GM23248 (cell line): ENCODE data around the gene MXD1. TPM values are rescaled to one million over a fixed set of nuclear protein-coding genes. Genes with fewer than 3 reads are reported as not detected.

ENCODE experiments used
- DNase-seq: peaks from one replicate; pipeline ENCODE4 v3.0.0-alpha.2; 2015
- H2AFZ ChIP-seq: fragments of 200-600 bp; sonication (generic); 2 replicates; pipeline ENCODE4 v1.6.1; 2016; ENCODE audit warnings: antibody characterized with exemption
- H3F3A ChIP-seq: fragments of 200-600 bp; sonication (generic); 2 replicates; pipeline ENCODE4 v1.6.1; 2016; ENCODE audit warnings: mild to moderate bottlenecking, antibody characterized with exemption, mixed run types; ENCODE audit not compliant: insufficient read depth
- H3K27ac ChIP-seq: fragments of 200-600 bp; sonication (generic); 2 replicates; pipeline ENCODE4 v1.5.1; 2016; ENCODE audit warnings: mild to moderate bottlenecking
- H3K27me3 ChIP-seq: fragments of 200-600 bp; sonication (generic); replicated peaks from 2 replicates; pipeline ENCODE4 v1.6.1; 2016; ENCODE audit warnings: mild to moderate bottlenecking; ENCODE audit not compliant: insufficient read depth
- H3K36me3 ChIP-seq: fragments of 200-600 bp; sonication (generic); 2 replicates; pipeline ENCODE4 v1.6.1; 2016; ENCODE audit warnings: low read depth, mild to moderate bottlenecking
- H3K4me1 ChIP-seq: fragments of 200-600 bp; sonication (generic); 2 replicates; pipeline ENCODE4 v1.6.1; 2016; ENCODE audit warnings: mild to moderate bottlenecking; ENCODE audit not compliant: insufficient read depth
- H3K4me2 ChIP-seq: fragments of 200-600 bp; sonication (generic); one replicate; pipeline ENCODE4 v1.6.1; 2016; ENCODE audit warnings: mild to moderate bottlenecking; ENCODE audit not compliant: unreplicated experiment
- H3K4me3 ChIP-seq: fragments of 200-600 bp; sonication (generic); 2 replicates; pipeline ENCODE4 v1.5.1; 2016; ENCODE audit warnings: mild to moderate bottlenecking
- H3K79me2 ChIP-seq: fragments of 200-600 bp; sonication (generic); 2 replicates; pipeline ENCODE4 v1.6.1; 2016; ENCODE audit warnings: mild to moderate bottlenecking; ENCODE audit not compliant: insufficient read depth
- H3K9ac ChIP-seq: fragments of 200-600 bp; sonication (generic); 2 replicates; pipeline ENCODE4 v1.6.1; 2016; ENCODE audit warnings: mild to moderate bottlenecking
- H3K9me2 ChIP-seq: fragments of 200-600 bp; sonication (generic); 2 replicates; pipeline ENCODE4 v1.6.1; 2016; ENCODE audit warnings: mixed run types, mild to moderate bottlenecking, moderate library complexity; ENCODE audit not compliant: insufficient read depth
- H3K9me3 ChIP-seq: fragments of 200-600 bp; sonication (generic); one replicate; pipeline ENCODE4 v1.6.1; 2017; ENCODE audit warnings: low read depth
- H4K20me1 ChIP-seq: fragments of 200-600 bp; sonication (generic); 2 replicates; pipeline ENCODE4 v1.6.0; 2016; ENCODE audit not compliant: insufficient read depth
- EZH2 ChIP-seq: fragments of 200-600 bp; sonication (generic); IDR thresholded peaks from 2 replicates; pipeline ENCODE4 v1.6.1; 2018; ENCODE audit warnings: antibody characterized with exemption, mild to moderate bottlenecking; ENCODE audit not compliant: insufficient read depth, poor library complexity, severe bottlenecking
- EZH2phosphoT487 ChIP-seq: fragments of 200-600 bp; sonication (generic); IDR thresholded peaks from 2 replicates; pipeline ENCODE4 v1.6.1; 2018; ENCODE audit warnings: antibody characterized with exemption, moderate library complexity, mild to moderate bottlenecking, low read depth; ENCODE audit not compliant: insufficient read depth
- WGBS, 2 experiments: methylation state at CpG; one replicate each; pipeline ENCODE4 v1.1.6; 2015 to 2017; ENCODE audit warnings: low lambda C conversion rate in 2 of 2, low coverage in 1 of 2; ENCODE audit errors: missing lambda C conversion rate in 2 of 2; 5-methylcytosine and 5-hydroxymethylcytosine counted together
- in situ Hi-C: fragments of 300-500 bp; cut with MboI; formaldehyde crosslinking; loops from 2 replicates; pipeline ENCODE4 v1.15.0; 2020
- polyA plus RNA-seq: library from polyadenylated mRNA; unstranded; fragments of >200 nt; fragmentation: Nextera tagmentation; extraction: Ambion mirVana; gene quantifications from 2 replicates; pipeline ENCODE4 v1.2.1, GENCODE V29; 2016
- total RNA-seq: library from RNA; depleted of rRNA; stranded (reverse); fragments of >200 nt; shearing (Covaris generic); gene quantifications from 2 replicates; pipeline ENCODE4 v1.2.3, GENCODE V29; 2014

MXD1 gene
- total and polyA plus RNA-seq, 2 experiments from 2014 or later = 4.4 to 7.6 TPM

DNA sequence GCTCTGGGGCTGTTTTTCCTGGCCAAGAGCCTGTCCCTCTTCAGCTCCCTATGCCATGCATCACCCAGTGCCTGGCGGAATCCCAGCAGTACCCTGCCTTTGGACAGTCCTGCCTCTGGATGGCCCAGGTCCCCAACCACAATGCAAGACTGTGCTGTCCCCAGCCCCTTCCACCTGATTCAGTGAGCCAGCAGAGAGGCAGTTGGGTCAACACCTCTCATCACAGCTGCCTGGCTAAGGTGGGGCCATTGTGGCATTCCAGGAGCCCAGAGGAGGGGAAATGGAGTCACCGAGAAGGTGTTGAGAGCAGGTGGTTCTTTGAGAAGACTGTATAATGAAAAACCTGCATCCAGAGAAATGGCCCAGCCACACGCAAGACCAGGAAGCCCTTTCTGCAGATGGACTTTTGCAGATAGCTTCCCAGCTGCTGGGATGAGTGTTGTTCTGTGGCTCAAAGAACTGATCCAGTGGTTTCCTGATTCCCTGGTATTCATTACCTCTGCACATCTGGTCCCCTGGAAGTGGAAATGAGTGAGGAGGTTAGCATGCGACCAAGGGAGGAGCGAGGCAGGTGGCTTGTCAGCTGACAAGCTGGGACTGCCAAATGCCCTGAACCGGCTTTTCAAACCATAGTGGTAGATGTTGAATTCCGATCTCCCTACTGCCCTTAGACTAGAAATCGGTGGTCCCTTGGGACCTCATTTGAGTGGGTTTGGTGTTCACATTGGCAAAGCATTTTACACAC lies 48.2 kb downstream of the MXD1 start:
- Histone ChIP-seq H3K9ac (no peak overlapping the region), H4K20me1 (no peaks in the 10 kb centered on the region), H2AFZ (no peak overlapping the region), H3K79me2 (no peaks in the 10 kb centered on the region), H3K36me3 (no peaks in the 10 kb centered on the region), H3F3A (no peaks in the 10 kb centered on the region), H3K4me1 (no peaks in the 10 kb centered on the region), H3K27me3 (peaks cover 15% of the 10 kb centered on the region; the same call in 1 of the 2 replicates), H3K4me2 (no peak overlapping the region), H3K9me2 (no peaks in the 10 kb centered on the region), H3K4me3 (no peak overlapping the region), H3K9me3 (no peaks in the 10 kb centered on the region), H3K27ac (no peak overlapping the region)
- 92 to 94% methylated on average over 8 of the region's 8 CpGs for WGBS, 2 experiments
- in situ Hi-C loops = no loop called here
- no peak for DNase-seq
- TF ChIP-seq EZH2phosphoT487 (no peak), EZH2 (no peak)

DNA sequence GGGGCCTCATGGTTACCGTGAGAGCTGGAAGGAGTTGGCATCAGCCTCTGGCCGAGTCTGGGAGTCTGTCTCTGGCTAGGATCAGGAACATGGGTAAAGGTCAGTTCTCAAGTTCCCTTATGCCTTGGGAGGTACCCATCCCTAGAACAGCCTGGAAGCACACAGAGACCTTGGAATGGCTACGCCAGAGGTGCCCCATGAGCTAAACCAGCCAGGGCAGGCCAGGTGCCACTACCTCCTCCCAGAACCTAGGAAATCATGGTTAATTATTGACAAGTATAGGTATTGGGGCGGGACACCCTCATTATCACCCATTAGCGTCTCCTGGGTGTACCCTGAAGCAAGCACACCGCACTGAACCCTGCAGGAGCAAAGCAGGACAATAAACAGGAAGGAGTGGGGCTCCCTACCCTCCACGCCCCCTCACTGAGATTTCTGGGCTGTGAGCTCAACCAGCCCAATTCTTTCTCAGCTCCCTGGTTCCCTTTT lies 49.5 kb downstream of the MXD1 start:
- no peaks in the 10 kb centered on the region for H3F3A ChIP-seq
- H3K27ac ChIP-seq = no peak overlapping the region
- in situ Hi-C loops = no loop called here
- H3K27me3 ChIP-seq = peaks cover 7% of the 10 kb centered on the region; the same call in 1 of the 2 replicates
- no peak overlapping the region for H3K4me2 ChIP-seq
- H2AFZ ChIP-seq = no peak overlapping the region
- H3K9me3 ChIP-seq = no peaks in the 10 kb centered on the region
- no peaks in the 10 kb centered on the region for H3K79me2 ChIP-seq
- no peak for DNase-seq
- H3K9ac ChIP-seq = no peak overlapping the region
- no peak overlapping the region for H3K4me3 ChIP-seq
- H4K20me1 ChIP-seq = no peaks in the 10 kb centered on the region
- no peak for TF ChIP-seq EZH2phosphoT487
- no peak for TF ChIP-seq EZH2
- H3K36me3 ChIP-seq = no peaks in the 10 kb centered on the region
- H3K9me2 ChIP-seq = no peaks in the 10 kb centered on the region
- no peaks in the 10 kb centered on the region for H3K4me1 ChIP-seq
- 86 to 89% methylated on average over 7 of the region's 7 CpGs for WGBS, 2 experiments

DNA sequence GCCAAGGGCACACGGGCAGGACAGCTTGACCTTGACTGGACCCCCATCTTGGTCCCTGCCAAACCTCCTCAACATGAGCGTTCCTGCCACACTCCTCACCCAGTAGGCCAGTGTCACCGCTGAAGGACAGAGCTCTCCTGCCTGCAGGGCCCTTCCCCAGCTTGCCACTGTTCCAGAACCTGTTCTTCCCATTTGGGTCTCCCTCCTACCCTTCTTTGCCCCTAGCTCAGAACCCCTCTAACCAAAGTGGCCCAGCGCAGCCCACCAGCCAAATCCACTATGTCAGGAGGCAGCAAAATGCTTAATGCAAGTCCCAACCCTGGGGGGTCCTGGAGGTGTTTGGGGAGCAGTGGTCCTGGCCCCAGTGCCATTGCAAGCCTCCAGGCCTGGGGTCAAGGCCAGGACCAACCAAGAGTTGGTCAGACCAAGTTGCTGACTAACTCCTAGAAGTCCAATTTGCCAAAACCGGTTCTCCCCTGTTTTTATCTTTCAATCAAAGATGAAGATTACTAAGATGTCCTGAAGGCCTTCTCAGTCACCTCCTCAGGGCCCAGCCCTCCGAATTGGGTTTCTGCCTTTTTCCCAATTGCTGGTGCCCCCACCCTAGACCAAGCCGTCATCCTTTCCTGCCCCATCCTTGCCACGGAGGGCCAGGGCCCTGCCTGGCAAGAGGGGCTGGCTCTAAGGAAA lies 51.0 kb downstream of the MXD1 start:
- Histone ChIP-seq H3K4me1 (no peaks in the 10 kb centered on the region), H3K27ac (no peak overlapping the region), H2AFZ (no peak overlapping the region), H3K79me2 (no peaks in the 10 kb centered on the region), H3K9me2 (no peaks in the 10 kb centered on the region), H3K9ac (no peak overlapping the region), H3K9me3 (no peaks in the 10 kb centered on the region), H3K4me2 (no peak overlapping the region), H3F3A (no peaks in the 10 kb centered on the region), H3K36me3 (no peaks in the 10 kb centered on the region), H4K20me1 (no peaks in the 10 kb centered on the region), H3K4me3 (no peak overlapping the region), H3K27me3 (no peaks in the 10 kb centered on the region)
- 78 to 79% methylated on average over 8 of the region's 8 CpGs for WGBS, 2 experiments
- in situ Hi-C loops = no loop called here
- no peak for TF ChIP-seq EZH2phosphoT487
- no peak for TF ChIP-seq EZH2
- no peak for DNase-seq

GRCh38 chr2:69966496-69966895 lies 51.6 kb downstream of the MXD1 start:
- Histone ChIP-seq H3K9ac (no peak overlapping the region), H3K36me3 (no peaks in the 10 kb centered on the region), H3K9me3 (no peaks in the 10 kb centered on the region), H3K4me3 (no peak overlapping the region), H4K20me1 (no peaks in the 10 kb centered on the region), H3K9me2 (no peaks in the 10 kb centered on the region), H3K27ac (no peak overlapping the region), H3K79me2 (no peaks in the 10 kb centered on the region), H3K4me1 (no peaks in the 10 kb centered on the region), H3F3A (no peaks in the 10 kb centered on the region), H3K27me3 (no peaks in the 10 kb centered on the region), H2AFZ (no peak overlapping the region), H3K4me2 (no peak overlapping the region)
- in situ Hi-C loops = no loop called here
- TF ChIP-seq EZH2 = no peak
- TF ChIP-seq EZH2phosphoT487 = no peak
- no peak for DNase-seq
- 69 to 80% methylated on average over 2 of the region's 2 CpGs for WGBS, 2 experiments
